HEK293 (cell line): ENCODE results near the gene SRRM1.
"Not testable (repeated sequence)": the region's sequence is repeated elsewhere in the genome, so short reads cannot be mapped to it uniquely, and the experiment has no call there.

Source experiments
- CTCF ChIA-PET: fragments of 350-600 bp; formaldehyde crosslinking; extraction: SDS; loops from one replicate; lab custom pipeline; 2021; ENCODE audit warnings: antibody characterized with exemption; lab: Yijun Ruan, JAX
- POLR2A ChIA-PET: fragments of 300-600 bp; formaldehyde crosslinking; extraction: SDS; loops from one replicate; lab custom pipeline; 2020; ENCODE audit warnings: antibody characterized with exemption, inconsistent platforms; lab: Yijun Ruan, JAX
- H3K27ac ChIP-seq: fragments of 200-500 bp; sonication (Bioruptor generic); 2 replicates; pipeline ENCODE4 v1.5.1; 2014; ENCODE audit warnings: low read depth, low read length, control low read depth, inconsistent platforms; ENCODE audit errors: extremely low read depth
- H3K36me3 ChIP-seq, 2 experiments: fragments of 200-500 bp in 1 of 2; sonication (Bioruptor generic) in 1 of 2; 1 replicate in 1 of 2; 2 replicates in 1 of 2; pipeline ENCODE4 v1.5.1; 2014 to 2017; ENCODE audit warnings: inconsistent platforms in 2 of 2, low read length in 2 of 2; ENCODE audit not compliant: control insufficient read depth in 2 of 2, insufficient read depth in 1 of 2
- H3K4me1 ChIP-seq: fragments of 200-500 bp; sonication (Bioruptor generic); 2 replicates; pipeline ENCODE4 v1.5.1; 2014; ENCODE audit warnings: mild to moderate bottlenecking, low read length, inconsistent platforms; ENCODE audit not compliant: control insufficient read depth, insufficient read depth
- H3K4me3 ChIP-seq: 2 replicates; pipeline ENCODE4 v1.5.1; 2011; ENCODE audit warnings: low read depth, mild to moderate bottlenecking, control low read depth, low read length, moderate library complexity
- H3K9me3 ChIP-seq: fragments of 200-500 bp; sonication (Bioruptor generic); 2 replicates; pipeline ENCODE4 v1.5.1; 2014; ENCODE audit warnings: low read depth, low read length, inconsistent platforms; ENCODE audit not compliant: control insufficient read depth, insufficient read depth
- KLF1 ChIP-seq: fragments of 450-650 bp; formaldehyde crosslinking; IDR thresholded peaks from 2 replicates; pipeline ENCODE4 v1.5.1; 2016; ENCODE audit warnings: missing biosample characterization, missing genetic modification characterization
- MYNN ChIP-seq: fragments of 450-650 bp; formaldehyde crosslinking; IDR thresholded peaks from 2 replicates; pipeline ENCODE4 v1.5.1; 2016; ENCODE audit warnings: missing biosample characterization, missing genetic modification characterization, borderline replicate concordance
- SETDB1 ChIP-seq: IDR thresholded peaks from one replicate; pipeline ENCODE4 v1.6.1; 2017; ENCODE audit warnings: mild to moderate bottlenecking, low read length, moderate library complexity, mixed read lengths; ENCODE audit not compliant: insufficient read length
- ZFP3 ChIP-seq: fragments of 450-650 bp; formaldehyde crosslinking; IDR thresholded peaks from 2 replicates; pipeline ENCODE4 v1.5.1; 2016; ENCODE audit warnings: low read depth, missing biosample characterization, missing genetic modification characterization
- ZFP37 ChIP-seq: fragments of 450-650 bp; formaldehyde crosslinking; IDR thresholded peaks from 2 replicates; pipeline ENCODE4 v1.5.1; 2016; ENCODE audit warnings: missing biosample characterization, missing genetic modification characterization
- ZFP41 ChIP-seq: fragments of 450-650 bp; formaldehyde crosslinking; IDR thresholded peaks from 2 replicates; pipeline ENCODE4 v1.5.1; 2016; ENCODE audit warnings: missing biosample characterization, missing genetic modification characterization, borderline replicate concordance
- ZNF184 ChIP-seq: fragments of 450-650 bp; IDR thresholded peaks from 2 replicates; pipeline ENCODE4 v1.5.1; 2018; ENCODE audit warnings: missing biosample characterization, mild to moderate bottlenecking, missing genetic modification characterization
- ZNF223 ChIP-seq: fragments of 450-650 bp; formaldehyde crosslinking; IDR thresholded peaks from 2 replicates; pipeline ENCODE4 v1.5.1; 2016; ENCODE audit warnings: missing biosample characterization, missing genetic modification characterization
- ZNF26 ChIP-seq: fragments of 450-650 bp; formaldehyde crosslinking; IDR thresholded peaks from 2 replicates; pipeline ENCODE4 v1.5.1; 2016; ENCODE audit warnings: missing biosample characterization, missing genetic modification characterization
- ZNF354C ChIP-seq: fragments of 450-650 bp; formaldehyde crosslinking; IDR thresholded peaks from 2 replicates; pipeline ENCODE4 v1.5.1; 2016; ENCODE audit warnings: missing biosample characterization, missing genetic modification characterization, low read depth, borderline replicate concordance
- ZNF426 ChIP-seq: fragments of 450-650 bp; formaldehyde crosslinking; IDR thresholded peaks from 2 replicates; pipeline ENCODE4 v1.5.1; 2017; ENCODE audit warnings: missing biosample characterization, missing genetic modification characterization, mild to moderate bottlenecking, inconsistent platforms, moderate library complexity
- ZNF473 ChIP-seq: fragments of 450-650 bp; formaldehyde crosslinking; IDR thresholded peaks from 2 replicates; pipeline ENCODE4 v1.5.1; 2017; ENCODE audit warnings: missing biosample characterization, missing genetic modification characterization
- ZNF521 ChIP-seq: fragments of 450-650 bp; formaldehyde crosslinking; IDR thresholded peaks from 2 replicates; pipeline ENCODE4 v1.5.1; 2017; ENCODE audit warnings: missing biosample characterization, mild to moderate bottlenecking, missing genetic modification characterization
- ZNF549 ChIP-seq: fragments of 450-650 bp; IDR thresholded peaks from 2 replicates; pipeline ENCODE4 v1.5.1; 2018; ENCODE audit warnings: missing biosample characterization, missing genetic modification characterization, mild to moderate bottlenecking, inconsistent platforms, moderate library complexity
- ZNF610 ChIP-seq: fragments of 450-650 bp; formaldehyde crosslinking; IDR thresholded peaks from 2 replicates; pipeline ENCODE4 v1.5.1; 2016; ENCODE audit warnings: missing biosample characterization, missing genetic modification characterization, borderline replicate concordance
- ZNF624 ChIP-seq: fragments of 450-650 bp; formaldehyde crosslinking; IDR thresholded peaks from 2 replicates; pipeline ENCODE4 v1.5.1; 2017; ENCODE audit warnings: missing biosample characterization, missing genetic modification characterization
- ZNF747 ChIP-seq: fragments of 450-650 bp; formaldehyde crosslinking; IDR thresholded peaks from 2 replicates; pipeline ENCODE4 v1.5.1; 2016; ENCODE audit warnings: missing biosample characterization, missing genetic modification characterization
- TF ChIP-seq, protein P1 (sequence below): fragments of 450-650 bp; formaldehyde crosslinking; IDR thresholded peaks from 2 replicates; pipeline ENCODE4 v1.5.1; 2017; ENCODE audit warnings: missing biosample characterization, missing genetic modification characterization

SRRM1 gene

DNA sequence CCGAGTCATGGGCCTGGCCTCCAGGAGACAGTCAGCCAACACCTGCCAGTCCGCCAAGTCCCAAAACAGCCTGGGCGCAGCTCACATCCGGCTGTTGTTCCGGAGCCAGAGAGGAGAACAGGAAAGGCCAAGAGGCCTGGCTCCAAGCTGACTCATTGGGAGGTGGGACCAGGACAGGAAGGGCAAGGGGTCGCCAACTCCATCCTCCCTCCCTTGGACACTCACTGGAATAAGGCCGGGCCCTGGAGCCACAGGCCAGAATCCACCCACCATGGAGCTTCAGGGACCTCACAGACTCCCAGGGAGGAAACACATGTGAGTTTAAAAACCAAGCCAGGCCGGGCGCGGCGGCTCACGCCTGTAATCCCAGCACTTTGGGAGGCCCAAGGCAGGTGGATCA is 77.0 kb downstream of the SRRM1 start (continued):
- TF ChIP-seq ZNF184 (tag by site-specific recombination) = no peak
- no peak for TF ChIP-seq ZNF521
- no peak for TF ChIP-seq ZNF610 (tag by site-specific recombination)
- no peak for TF ChIP-seq ZNF223 (tag by site-specific recombination)
- no peak for TF ChIP-seq ZNF747
- no peak for TF ChIP-seq ZFP37
- no peak for TF ChIP-seq ZNF26 (tag by site-specific recombination)
- TF ChIP-seq ZNF473 = no peak
- TF ChIP-seq, protein P1, sequence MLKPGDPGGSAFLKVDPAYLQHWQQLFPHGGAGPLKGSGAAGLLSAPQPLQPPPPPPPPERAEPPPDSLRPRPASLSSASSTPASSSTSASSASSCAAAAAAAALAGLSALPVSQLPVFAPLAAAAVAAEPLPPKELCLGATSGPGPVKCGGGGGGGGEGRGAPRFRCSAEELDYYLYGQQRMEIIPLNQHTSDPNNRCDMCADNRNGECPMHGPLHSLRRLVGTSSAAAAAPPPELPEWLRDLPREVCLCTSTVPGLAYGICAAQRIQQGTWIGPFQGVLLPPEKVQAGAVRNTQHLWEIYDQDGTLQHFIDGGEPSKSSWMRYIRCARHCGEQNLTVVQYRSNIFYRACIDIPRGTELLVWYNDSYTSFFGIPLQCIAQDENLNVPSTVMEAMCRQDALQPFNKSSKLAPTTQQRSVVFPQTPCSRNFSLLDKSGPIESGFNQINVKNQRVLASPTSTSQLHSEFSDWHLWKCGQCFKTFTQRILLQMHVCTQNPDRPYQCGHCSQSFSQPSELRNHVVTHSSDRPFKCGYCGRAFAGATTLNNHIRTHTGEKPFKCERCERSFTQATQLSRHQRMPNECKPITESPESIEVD = no peak
- no peak for TF ChIP-seq ZFP41
- no peak for TF ChIP-seq ZNF426 (tag by site-specific recombination)
- TF ChIP-seq ZNF624 = no peak
- no peak for TF ChIP-seq KLF1

DNA sequence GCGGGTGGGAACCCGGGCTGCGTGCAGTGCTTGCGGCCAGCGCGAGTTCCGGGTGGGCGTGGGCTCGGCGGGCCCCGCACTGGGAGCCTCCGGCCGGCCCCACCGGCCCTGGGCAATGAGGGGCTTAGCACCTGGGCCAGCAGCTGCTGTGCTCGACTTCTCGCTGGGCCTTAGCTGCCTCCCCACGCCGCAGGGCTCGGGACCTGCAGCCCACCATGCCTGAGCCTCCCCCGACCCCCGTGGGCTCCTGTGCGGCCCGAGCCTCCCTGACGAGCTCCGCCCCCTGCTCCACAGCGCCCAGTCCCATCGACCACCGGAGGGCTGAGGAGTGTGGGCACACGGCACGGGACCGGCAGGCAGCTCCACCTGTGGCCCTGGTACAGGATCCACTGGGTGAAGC is 78.4 kb downstream of the SRRM1 start:
- H3K4me1 ChIP-seq = peaks cover 4% of the 10 kb centered on the region
- no peaks in the 10 kb centered on the region for H3K36me3 ChIP-seq
- POLR2A ChIA-PET = interaction anchor here (2.5 kb wide), 1 partner anchor 24 kb away, joined by 7 read pairs; the partner anchor contains the start of gene CLIC4
- TF ChIP-seq ZFP3 (tag by site-specific recombination) (no peak), MYNN (tag by site-specific recombination) (no peak), ZFP37 (no peak), SETDB1 (no peak), ZNF354C (tag by site-specific recombination) (no peak), ZNF549 (tag by site-specific recombination) (no peak)
- TF ChIP-seq, all 188 proteins: peak for 0
- Histone ChIP-seq H3K27ac (no peak overlapping the region), H3K4me3 (no peak overlapping the region), H3K9me3 (no peaks in the 10 kb centered on the region)
- CTCF ChIA-PET = no interaction called here

DNA sequence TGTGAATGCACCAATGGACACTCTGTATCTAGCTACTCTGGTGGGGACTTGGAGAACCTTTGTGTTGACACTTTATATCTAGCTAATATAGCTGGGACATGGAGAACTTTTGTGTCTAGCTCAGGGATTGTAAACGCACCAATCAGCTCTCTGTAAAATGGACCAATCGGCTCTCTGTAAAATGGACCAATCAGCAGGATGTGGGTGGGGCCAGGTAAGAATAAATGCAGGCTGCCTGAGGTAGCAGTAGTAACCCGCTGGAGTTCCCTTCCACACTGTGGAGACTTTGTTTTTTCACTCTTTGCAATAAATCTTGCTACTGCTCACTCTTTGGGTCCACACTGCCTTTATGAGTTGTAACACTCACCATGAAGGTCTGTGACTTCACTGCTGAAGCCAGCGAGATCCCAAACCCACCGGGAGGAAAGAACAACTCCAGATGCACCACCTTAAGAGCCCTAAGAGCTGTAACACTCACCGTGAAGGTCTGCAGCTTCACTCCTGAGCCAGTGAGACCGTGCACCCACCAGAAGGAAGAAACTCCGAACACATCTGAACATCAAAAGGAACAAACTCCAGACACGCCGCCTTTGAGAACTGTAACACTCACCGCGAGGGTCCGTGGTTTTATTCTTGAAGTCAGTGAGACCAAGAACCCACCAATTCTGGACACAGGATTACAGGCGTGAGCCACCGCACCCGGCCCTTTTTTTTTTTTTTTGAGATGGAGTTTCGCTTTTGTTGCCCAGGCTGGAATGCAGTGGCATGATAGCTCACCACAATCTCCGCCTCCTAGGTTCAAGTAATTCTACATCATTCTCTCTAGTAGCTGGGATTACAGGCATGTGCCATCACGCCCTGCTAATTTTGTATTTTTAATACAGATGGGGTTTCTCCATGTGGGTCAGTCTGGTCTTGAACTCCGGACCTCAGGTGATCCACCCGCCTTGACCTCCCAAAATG is 79.3 kb downstream of the SRRM1 start:
- POLR2A ChIA-PET = interaction anchor here (2.5 kb wide), 1 partner anchor 23 kb away, joined by 7 read pairs; the partner anchor contains the start of gene CLIC4
- not testable (repeated sequence) for H3K36me3 ChIP-seq, H3K9me3 ChIP-seq, H3K4me1 ChIP-seq, H3K27ac ChIP-seq, H3K4me3 ChIP-seq
- CTCF ChIA-PET = interaction anchor here (1.3 kb wide), 1 partner anchor 33 kb away, joined by 3 read pairs; no protein-coding TSS in a partner anchor
